GM19328 (cell line): ENCODE results near the gene ACSS3.

Experiments
- ATAC-seq: cut with Tn5 transposase; IDR thresholded peaks from one replicate; pipeline ENCODE4 v1.9.1; 2021; ENCODE audit warnings: mild to moderate bottlenecking, moderate library complexity; ENCODE audit not compliant: unreplicated experiment

Gene ACSS3

DNA sequence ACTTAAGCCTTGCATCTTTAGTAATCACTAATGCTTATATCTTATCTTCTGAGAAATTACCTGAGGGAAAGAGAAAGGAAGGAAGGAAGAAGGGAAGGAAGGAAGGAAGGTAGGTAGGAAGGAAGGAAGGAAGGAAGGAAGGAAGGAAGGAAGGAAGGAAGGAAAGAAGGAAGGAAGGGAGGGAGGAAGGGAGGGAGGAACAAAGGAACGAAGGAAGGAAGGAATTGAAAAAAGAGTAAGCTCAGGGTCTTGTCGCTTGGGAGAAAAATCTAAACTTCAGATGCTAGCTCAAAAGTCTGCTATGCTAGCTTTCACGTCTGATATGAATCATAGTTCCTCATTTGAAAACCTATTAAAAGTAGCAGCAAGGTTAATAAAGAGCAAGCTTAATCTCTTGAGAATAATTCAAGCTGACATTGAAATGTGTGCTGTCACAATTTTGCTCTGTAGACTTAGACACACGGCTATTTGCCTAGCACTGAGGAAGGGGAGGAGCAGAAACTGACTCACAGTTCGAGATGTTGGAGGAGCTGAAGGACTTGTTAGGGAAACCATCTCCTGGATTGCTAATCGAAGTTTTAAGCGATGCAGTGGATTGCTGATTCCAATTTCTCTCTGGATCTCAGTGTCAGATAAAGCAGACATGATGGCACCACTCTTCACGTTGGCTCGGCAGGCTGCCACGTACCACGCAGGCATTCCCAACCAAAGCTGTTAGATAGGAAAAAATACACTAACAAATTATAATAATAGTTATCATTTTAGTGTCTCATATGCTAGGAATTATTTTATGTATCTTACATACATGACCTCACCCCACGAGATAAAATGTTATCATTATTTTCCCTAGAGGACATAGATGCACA is 216.7 kb downstream of the ACSS3 start:
- ATAC-seq: no peak

DNA sequence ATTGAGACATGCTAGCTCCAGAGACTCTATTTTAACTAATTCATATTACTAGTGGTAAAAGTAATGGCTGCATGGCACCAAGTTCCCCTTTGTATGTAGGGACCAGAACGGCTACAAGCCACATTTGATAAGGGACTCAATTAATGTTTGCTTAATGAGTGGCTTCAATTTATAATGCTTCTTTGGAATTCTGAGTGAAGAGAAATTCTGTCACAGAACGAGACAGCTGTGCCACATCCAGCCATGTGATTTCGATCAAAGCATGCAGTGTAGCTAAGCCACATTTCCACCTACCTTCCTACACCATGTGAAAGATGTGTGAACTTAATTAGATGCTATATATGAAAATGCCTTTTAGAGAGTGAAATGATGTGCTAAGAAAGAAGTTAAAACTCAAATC is 217.4 kb downstream of the ACSS3 start:
- no peak for ATAC-seq

DNA sequence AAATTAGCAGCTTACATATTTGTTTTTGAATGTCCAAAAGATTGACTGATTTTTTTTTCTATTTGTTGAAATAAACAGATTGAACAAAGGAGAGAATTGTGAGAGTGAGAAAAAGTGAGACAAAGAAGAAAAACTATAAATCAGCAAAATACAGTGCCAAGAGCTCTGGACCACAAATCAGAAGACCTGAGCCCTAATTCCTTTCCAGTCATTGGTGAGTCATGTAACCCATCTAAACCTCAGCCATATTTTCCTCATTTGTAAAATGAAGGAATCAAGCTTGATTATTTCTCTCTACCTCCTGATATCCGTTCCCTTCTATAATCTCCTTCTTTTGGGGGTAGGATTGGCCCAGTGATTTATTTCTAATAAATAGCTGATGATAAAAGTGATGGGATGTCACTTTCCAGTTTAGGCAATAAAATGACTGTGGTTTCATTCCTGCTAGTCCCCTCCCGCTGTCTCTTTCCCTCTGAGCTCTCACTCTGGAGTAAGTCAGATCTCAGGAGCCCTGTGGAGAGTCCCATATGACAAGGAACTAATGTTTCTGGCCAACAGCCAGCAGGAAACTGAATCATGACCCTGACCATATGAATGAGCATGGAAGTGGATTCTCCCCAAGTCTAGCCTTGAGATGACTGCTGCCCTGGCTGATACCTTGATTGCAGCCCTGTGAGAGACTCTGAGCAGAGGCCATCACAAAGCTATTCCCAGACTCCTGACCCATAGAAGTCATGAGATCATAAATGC is 218.9 kb downstream of the ACSS3 start:
- ATAC-seq: no peak

DNA sequence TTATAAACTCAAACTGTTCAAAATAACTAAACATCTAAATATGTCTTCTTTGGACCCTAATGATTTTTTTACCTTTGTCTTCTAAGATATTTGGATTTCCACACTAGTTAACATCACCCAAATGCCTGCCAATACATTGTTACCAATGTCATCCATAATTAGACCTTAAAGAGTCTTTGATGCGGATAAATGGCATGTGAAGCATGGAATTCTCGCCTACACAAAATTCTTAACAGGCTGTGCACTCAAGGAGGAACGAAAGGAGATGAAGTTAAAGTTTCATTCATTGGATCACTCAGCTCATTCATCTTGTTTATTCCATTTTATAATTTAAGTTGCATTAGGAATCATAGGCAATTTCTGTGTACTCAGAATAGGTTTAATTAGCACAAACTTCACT is 219.7 kb downstream of the ACSS3 start:
- ATAC-seq: no peak

DNA sequence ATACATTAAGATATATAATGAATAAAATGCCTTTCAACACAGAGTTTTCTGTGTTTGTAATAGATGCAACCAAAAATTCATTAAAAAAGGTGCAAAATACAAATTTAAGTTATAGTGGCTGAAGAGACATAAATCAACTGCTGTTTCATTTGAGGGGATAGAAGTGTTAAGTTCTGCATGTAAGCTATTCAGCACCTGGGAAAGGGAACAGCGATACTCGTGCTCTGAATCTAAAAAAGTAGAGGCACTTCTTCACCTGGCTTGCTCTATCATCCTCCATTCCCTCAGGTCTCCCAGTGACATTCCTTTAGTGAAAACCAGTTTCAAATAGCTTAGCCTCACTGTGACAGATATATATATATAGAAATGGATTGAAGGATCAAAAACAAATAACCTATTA is 222.6 kb downstream of the ACSS3 start:
- no peak for ATAC-seq

DNA sequence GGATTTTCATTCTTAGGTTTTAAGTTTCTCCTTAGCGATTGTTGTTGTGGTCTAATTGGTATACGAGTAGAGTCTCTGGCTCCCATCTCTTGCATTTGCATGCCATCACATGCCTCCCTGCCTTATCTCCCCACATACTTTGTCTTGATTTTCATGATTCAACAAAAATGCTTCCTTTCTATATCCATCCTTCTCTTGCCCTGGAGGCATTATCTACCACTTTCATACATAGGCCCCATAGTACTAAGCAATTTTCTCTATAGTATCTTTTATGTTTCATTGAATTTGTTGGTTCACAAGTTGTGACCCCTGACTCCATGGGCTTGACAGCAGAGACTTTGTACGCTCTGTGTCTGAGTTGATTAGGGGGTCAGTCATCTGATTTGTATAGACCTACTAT is 226.1 kb downstream of the ACSS3 start:
- ATAC-seq: no peak
